Suprapubic skin (tissue), 4 donors: ENCODE data around the gene WTIP. TPM values are rescaled to one million over a fixed set of nuclear protein-coding genes. Genes with fewer than 3 reads are reported as not detected.
"Not testable (repeated sequence)": the region's sequence is repeated elsewhere in the genome, so short reads cannot be mapped to it uniquely, and the experiment has no call there.

Experiments used
- DNase-seq, 2 donors: peaks; one replicate each; pipeline ENCODE4 v3.0.0-alpha.2; 2019; ENCODE audit warnings: low spot score in 2 of 2
- H3K27ac ChIP-seq: fragments of 200-600 bp; sonication (generic); one replicate; pipeline ENCODE4 v1.5.1; 2019
- H3K27me3 ChIP-seq: fragments of 200-600 bp; sonication (generic); one replicate; pipeline ENCODE4 v1.5.1; 2019
- H3K36me3 ChIP-seq: fragments of 200-600 bp; sonication (generic); one replicate; pipeline ENCODE4 v1.5.1; 2019
- H3K4me1 ChIP-seq: fragments of 200-600 bp; sonication (generic); one replicate; pipeline ENCODE4 v1.5.1; 2019
- H3K4me3 ChIP-seq: fragments of 200-600 bp; sonication (generic); one replicate; pipeline ENCODE4 v1.5.1; 2019; ENCODE audit warnings: mild to moderate bottlenecking
- H3K9me3 ChIP-seq: fragments of 200-600 bp; sonication (generic); one replicate; pipeline ENCODE4 v1.5.1; 2019
- EP300 ChIP-seq: sonication (generic); formaldehyde crosslinking; IDR thresholded peaks from one replicate; pipeline ENCODE4 v1.6.1; 2017; ENCODE audit warnings: antibody characterized with exemption
- POLR2A ChIP-seq, 2 donors: fragments of 450-650 bp; IDR thresholded peaks; one replicate each; pipeline ENCODE4 v1.6.1; 2017; ENCODE audit warnings: antibody characterized with exemption in 2 of 2, mild to moderate bottlenecking in 2 of 2, moderate library complexity in 2 of 2
- POLR2AphosphoS5 ChIP-seq, 3 donors: sonication (generic); formaldehyde crosslinking; IDR thresholded peaks; one replicate each; pipeline ENCODE4 v1.6.1; 2017; ENCODE audit warnings: antibody characterized with exemption in 3 of 3
- WGBS: methylation state at CpG from one replicate; pipeline ENCODE4 v1.1.5; 2018; 5-methylcytosine and 5-hydroxymethylcytosine counted together
- total RNA-seq, 4 donors: library from RNA; depleted of rRNA; stranded (reverse); fragments of >200 nt; gene quantifications; one replicate each; pipeline ENCODE4 v1.1.0, GENCODE V29; 2016
- TF ChIP-seq, protein P1 (sequence below), 2 donors: fragments of 200-600 bp in 1 of 2; fragments of 450-650 bp in 1 of 2; sonication (generic) in 1 of 2; IDR thresholded peaks; one replicate each; pipeline ENCODE4 v1.5.1; 2016 to 2019; ENCODE audit warnings: antibody characterized with exemption in 2 of 2, mild to moderate bottlenecking in 1 of 2, moderate library complexity in 1 of 2

Gene WTIP
- total RNA-seq, 4 donors from 2014 or later: 8.7 to 15.7 (median 12.5) TPM

DNA sequence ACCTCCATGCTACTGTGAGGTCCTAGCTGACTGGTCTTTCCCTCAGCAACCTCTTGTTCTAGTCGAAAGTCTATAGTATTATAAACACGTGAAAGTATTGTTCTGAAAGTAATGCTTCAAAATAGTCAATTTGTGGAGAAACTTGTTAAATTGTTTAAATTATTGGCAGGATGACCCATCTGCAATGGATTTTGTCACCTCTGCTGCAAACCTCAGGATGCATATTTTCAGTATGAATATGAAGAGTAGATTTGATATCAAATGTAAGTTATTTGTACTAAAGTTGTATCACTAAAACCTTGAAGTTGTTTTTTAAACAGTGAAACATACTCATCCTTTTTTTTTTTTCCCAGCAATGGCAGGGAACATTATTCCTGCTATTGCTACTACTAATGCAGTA lies 27.5 kb upstream of the WTIP start:
- peaks cover 79% of the 10 kb centered on the region for H3K36me3 ChIP-seq
- DNase-seq: no peak
- no peak overlapping the region for H3K4me3 ChIP-seq
- WGBS: 89% methylated on average over 2 of the region's 2 CpGs
- H3K27ac ChIP-seq: no peak overlapping the region
- no peaks in the 10 kb centered on the region for H3K9me3 ChIP-seq
- H3K4me1 ChIP-seq: no peaks in the 10 kb centered on the region
- TF ChIP-seq, protein P1, sequence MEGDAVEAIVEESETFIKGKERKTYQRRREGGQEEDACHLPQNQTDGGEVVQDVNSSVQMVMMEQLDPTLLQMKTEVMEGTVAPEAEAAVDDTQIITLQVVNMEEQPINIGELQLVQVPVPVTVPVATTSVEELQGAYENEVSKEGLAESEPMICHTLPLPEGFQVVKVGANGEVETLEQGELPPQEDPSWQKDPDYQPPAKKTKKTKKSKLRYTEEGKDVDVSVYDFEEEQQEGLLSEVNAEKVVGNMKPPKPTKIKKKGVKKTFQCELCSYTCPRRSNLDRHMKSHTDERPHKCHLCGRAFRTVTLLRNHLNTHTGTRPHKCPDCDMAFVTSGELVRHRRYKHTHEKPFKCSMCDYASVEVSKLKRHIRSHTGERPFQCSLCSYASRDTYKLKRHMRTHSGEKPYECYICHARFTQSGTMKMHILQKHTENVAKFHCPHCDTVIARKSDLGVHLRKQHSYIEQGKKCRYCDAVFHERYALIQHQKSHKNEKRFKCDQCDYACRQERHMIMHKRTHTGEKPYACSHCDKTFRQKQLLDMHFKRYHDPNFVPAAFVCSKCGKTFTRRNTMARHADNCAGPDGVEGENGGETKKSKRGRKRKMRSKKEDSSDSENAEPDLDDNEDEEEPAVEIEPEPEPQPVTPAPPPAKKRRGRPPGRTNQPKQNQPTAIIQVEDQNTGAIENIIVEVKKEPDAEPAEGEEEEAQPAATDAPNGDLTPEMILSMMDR (IDR thresholded peaks at IDR 0.05): no peak
- TF ChIP-seq POLR2AphosphoS5 (IDR thresholded peaks at IDR 0.05): no peak
- TF ChIP-seq EP300: no peak
- no peak for TF ChIP-seq POLR2A (IDR thresholded peaks at IDR 0.05)
- no peaks in the 10 kb centered on the region for H3K27me3 ChIP-seq

DNA sequence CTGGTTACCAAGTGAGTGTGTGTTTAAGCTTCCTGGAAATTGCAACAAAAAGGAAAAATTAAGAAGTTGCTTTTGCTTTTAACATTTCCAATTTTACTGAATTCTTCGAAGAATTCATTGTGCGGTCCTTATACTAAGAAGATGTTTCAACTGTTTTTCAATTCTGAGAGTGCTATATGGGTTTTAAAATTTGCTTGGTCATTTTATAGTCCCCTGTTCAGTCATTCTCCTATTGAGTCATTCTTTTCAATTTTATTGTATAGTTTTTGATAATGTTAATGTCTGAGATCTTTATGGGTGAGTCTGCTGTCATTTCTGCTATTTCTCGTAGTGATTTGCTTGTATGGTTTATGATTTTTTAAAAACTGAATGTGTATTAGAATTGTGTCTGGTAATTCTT lies 26.9 kb upstream of the WTIP start:
- WGBS: 91% methylated on average over 3 of the region's 3 CpGs
- no peaks in the 10 kb centered on the region for H3K27me3 ChIP-seq
- no peaks in the 10 kb centered on the region for H3K4me1 ChIP-seq
- H3K9me3 ChIP-seq: no peaks in the 10 kb centered on the region
- H3K36me3 ChIP-seq: peaks cover 79% of the 10 kb centered on the region
- no peak for DNase-seq
- no peak for TF ChIP-seq POLR2A (IDR thresholded peaks at IDR 0.05)
- no peak overlapping the region for H3K27ac ChIP-seq
- no peak overlapping the region for H3K4me3 ChIP-seq

DNA sequence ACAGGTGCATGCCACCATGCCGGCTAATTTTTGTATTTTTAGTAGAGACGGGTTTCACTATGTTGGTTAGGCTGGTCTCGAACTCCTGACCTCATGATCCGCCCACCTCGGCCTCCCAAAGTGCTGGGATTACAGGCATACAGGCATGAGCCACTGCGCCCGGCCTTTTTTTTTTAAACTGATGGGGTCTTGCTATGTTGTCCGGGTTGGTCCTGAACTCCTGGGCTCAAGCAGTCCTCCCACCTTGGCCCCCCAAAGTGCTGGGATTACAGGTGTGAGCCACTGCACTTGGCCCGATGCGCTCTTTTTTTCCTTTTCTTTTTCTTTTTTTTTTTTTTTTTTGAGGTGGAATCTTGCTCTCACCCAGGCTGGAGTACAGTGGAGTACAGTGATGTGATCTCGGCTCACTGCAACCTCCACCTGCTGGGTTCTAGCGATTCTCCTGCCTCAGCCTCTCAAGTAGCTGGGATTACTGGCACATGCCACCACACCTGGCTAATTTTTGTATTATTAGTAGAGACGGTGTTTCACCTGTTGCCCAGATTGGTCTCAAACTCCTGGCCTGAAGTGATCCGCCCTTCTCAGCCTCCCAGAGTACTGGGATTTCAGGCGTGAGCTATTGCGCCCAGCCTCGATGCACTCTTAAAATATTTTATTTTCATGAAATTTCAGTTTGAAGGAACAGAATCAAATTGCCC lies 25.6 kb upstream of the WTIP start:
- DNase-seq, H3K27ac ChIP-seq, H3K27me3 ChIP-seq, H3K4me3 ChIP-seq, H3K9me3 ChIP-seq, H3K4me1 ChIP-seq: not testable (repeated sequence)
- H3K36me3 ChIP-seq: peaks cover 79% of the 10 kb centered on the region
- WGBS: 91% methylated on average over 16 of the region's 17 CpGs

DNA sequence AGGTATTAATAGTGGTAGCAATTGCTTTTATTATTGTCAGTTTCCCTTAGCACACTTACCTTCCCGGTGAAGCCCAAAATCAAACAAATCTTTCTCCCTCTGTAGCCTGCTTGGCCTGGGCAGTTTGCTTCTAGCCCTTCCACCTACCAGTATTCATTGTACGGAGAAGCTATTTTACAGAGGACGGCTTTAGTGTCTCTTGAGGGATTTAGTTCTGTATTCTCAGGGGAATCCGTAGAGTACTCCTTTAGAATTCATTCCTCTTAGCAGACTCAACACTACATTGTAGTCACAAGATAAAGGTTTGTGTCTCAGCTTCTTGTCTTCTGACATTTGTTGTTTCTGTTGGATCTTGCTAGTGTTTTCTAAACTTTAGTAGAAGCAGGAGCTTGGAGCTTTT lies 24.1 kb upstream of the WTIP start:
- H3K4me1 ChIP-seq: no peaks in the 10 kb centered on the region
- TF ChIP-seq, protein P1 (IDR thresholded peaks at IDR 0.05): no peak
- TF ChIP-seq POLR2AphosphoS5 (IDR thresholded peaks at IDR 0.05) (no peak), POLR2A (IDR thresholded peaks at IDR 0.05) (no peak), EP300 (no peak)
- WGBS: 67% methylated on average over 4 of the region's 4 CpGs
- DNase-seq: no peak
- H3K27ac ChIP-seq: no peak overlapping the region
- H3K36me3 ChIP-seq: peaks cover 79% of the 10 kb centered on the region
- no peaks in the 10 kb centered on the region for H3K9me3 ChIP-seq
- no peaks in the 10 kb centered on the region for H3K27me3 ChIP-seq
- H3K4me3 ChIP-seq: no peak overlapping the region

DNA sequence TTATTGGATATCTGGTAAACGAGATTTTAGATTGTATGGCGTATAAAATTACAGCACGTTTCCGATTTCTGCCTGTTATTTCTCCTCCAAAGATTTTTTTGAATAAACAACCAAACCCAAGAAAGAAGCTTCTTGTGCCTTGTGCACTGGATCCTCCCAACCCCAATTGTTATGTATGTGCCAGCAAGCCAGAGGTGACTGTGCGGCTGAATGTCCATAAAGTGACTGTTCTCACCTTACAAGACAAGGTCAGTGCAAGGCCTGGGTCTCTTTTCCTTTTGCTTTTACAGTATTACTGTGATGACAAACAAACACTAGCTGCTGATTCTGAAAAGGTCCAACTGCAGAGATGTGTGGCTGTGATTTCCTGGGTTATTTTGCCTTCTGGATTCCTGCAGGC lies 22.9 kb upstream of the WTIP start:
- H3K27me3 ChIP-seq: no peaks in the 10 kb centered on the region
- WGBS: 91% methylated on average over 5 of the region's 5 CpGs
- H3K27ac ChIP-seq: no peak overlapping the region
- no peaks in the 10 kb centered on the region for H3K4me1 ChIP-seq
- peaks cover 79% of the 10 kb centered on the region for H3K36me3 ChIP-seq
- no peak overlapping the region for H3K4me3 ChIP-seq
- H3K9me3 ChIP-seq: no peaks in the 10 kb centered on the region
- no peak for DNase-seq
- TF ChIP-seq, protein P1 (IDR thresholded peaks at IDR 0.05): no peak
- TF ChIP-seq EP300 (no peak), POLR2AphosphoS5 (IDR thresholded peaks at IDR 0.05) (no peak), POLR2A (IDR thresholded peaks at IDR 0.05) (no peak)

DNA sequence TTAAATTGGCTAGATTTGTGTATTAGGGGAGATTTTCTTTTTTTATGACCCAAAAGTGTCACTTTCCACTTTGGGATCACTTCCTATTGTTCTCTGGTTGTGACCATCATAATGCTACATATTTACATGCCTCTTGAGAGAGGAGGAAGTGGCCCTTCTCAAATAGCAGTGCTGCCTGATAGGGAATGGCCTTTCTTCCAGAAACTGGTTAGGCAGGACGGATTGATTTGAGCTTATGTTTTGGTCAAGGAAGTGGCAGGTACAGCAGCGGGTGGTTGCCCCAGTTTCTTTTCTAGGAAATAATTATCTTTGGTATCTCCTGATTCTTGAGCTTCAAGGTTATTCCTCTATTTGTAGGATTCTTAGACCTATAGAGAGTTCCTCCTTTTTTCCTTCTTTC lies 21.9 kb upstream of the WTIP start:
- Histone ChIP-seq H3K27me3 (no peaks in the 10 kb centered on the region), H3K9me3 (no peaks in the 10 kb centered on the region), H3K27ac (no peak overlapping the region), H3K36me3 (peaks cover 79% of the 10 kb centered on the region), H3K4me1 (no peaks in the 10 kb centered on the region), H3K4me3 (no peak overlapping the region)
- DNase-seq: no peak
- TF ChIP-seq EP300: no peak
- TF ChIP-seq, protein P1 (IDR thresholded peaks at IDR 0.05): no peak
- 76% methylated on average over 2 of the region's 2 CpGs for WGBS
